ENCODE measurements around the gene CHCHD4.

DNA sequence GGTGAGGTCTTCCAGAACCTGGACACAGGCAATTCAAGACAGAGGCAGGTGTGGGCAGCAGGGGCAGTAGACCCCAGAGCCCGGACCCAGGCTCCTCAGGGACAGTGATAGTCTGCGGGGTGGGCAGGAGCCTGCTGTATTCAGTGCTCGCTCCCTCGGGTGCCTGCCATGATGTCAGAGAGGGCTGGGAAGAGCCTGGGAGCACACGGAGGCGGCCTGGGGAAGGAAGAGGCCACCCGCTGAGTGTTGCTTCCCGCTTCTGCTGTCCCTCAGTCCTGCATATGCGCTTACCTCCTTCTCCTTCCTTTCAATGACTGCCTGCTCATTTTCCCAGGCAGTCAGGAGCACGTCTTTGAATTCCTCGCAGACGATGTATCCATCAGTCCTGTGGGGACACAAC lies 22.9 kb upstream of the CHCHD4 start:
- TF ChIP-seq EZH2 (IDR thresholded peaks at IDR 0.05) (no peak), POLR2AphosphoS5 (IDR thresholded peaks at IDR 0.05; ENCODE audit: borderline replicate concordance, low read depth, low read length) (no peak)
